Measurements from ENCODE around the gene TTC32. TPM values are rescaled to one million over a fixed set of nuclear protein-coding genes. Genes with fewer than 3 reads are reported as not detected.
"Not testable (repeated sequence)": the region's sequence is repeated elsewhere in the genome, so short reads cannot be mapped to it uniquely, and the experiment has no call there.

The TTC32 gene
- total and polyA plus RNA-seq, 2 experiments from 2014 or later = 23.0 to 36.3 TPM

GRCh38 chr2:19929226-19929625 lies 27.4 kb upstream of the TTC32 start:
- no peak for DNase-seq (ENCODE audit: low read depth in 1 of 2, low spot score in 1 of 2)
- Histone ChIP-seq H3K9me3 (ENCODE audit: low read depth) (no peaks in the 10 kb centered on the region), H3K27ac (no peak overlapping the region), H3K36me3 (peaks cover 21% of the 10 kb centered on the region), H3K4me1 (ENCODE audit: low read depth) (peaks cover 4% of the 10 kb centered on the region), H3K4me3 (no peak overlapping the region), H3K27me3 (no peaks in the 10 kb centered on the region)
- no peak for TF ChIP-seq CTCF (IDR thresholded peaks at IDR 0.05; ENCODE audit: low read depth, low read length)

- not testable (repeated sequence) for H3K9me3 ChIP-seq (ENCODE audit: low read depth); DNase-seq (ENCODE audit: low read depth in 1 of 2, low spot score in 1 of 2)
Measured at GRCh38 chr2:19927816-19928215, 26.0 kb upstream of the TTC32 start.

GRCh38 chr2:19924526-19924925 lies 22.7 kb upstream of the TTC32 start:
- H3K27me3 ChIP-seq; H3K9me3 ChIP-seq (ENCODE audit: low read depth); H3K27ac ChIP-seq: not testable (repeated sequence)

More at GRCh38 chr2:19927816-19928215, 26.0 kb upstream of the TTC32 start:
- H3K4me3 ChIP-seq; H3K27ac ChIP-seq; H3K4me1 ChIP-seq (ENCODE audit: low read depth); H3K27me3 ChIP-seq: not testable (repeated sequence)
- H3K36me3 ChIP-seq = peaks cover 19% of the 10 kb centered on the region

GRCh38 chr2:19922188-19922587 lies 20.4 kb upstream of the TTC32 start:
- not testable (repeated sequence) for H3K27ac ChIP-seq; DNase-seq (ENCODE audit: low read depth in 1 of 2, low spot score in 1 of 2)

More at GRCh38 chr2:19924526-19924925, 22.7 kb upstream of the TTC32 start:
- H3K36me3 ChIP-seq; H3K4me1 ChIP-seq (ENCODE audit: low read depth); H3K4me3 ChIP-seq; DNase-seq (ENCODE audit: low read depth in 1 of 2, low spot score in 1 of 2): not testable (repeated sequence)

GRCh38 chr2:19916385-19916950 lies 14.7 kb upstream of the TTC32 start:
- Histone ChIP-seq H3K9me3 (ENCODE audit: low read depth) (no peaks in the 10 kb centered on the region), H3K4me3 (no peak overlapping the region), H3K36me3 (no peaks in the 10 kb centered on the region), H3K27me3 (no peaks in the 10 kb centered on the region), H3K4me1 (ENCODE audit: low read depth) (no peaks in the 10 kb centered on the region), H3K27ac (no peak overlapping the region)
- no peak for TF ChIP-seq CTCF (IDR thresholded peaks at IDR 0.05; ENCODE audit: low read depth, low read length)
- no peak for DNase-seq (ENCODE audit: low read depth in 1 of 2, low spot score in 1 of 2)

More at GRCh38 chr2:19922188-19922587, 20.4 kb upstream of the TTC32 start:
- not testable (repeated sequence) for H3K4me1 ChIP-seq (ENCODE audit: low read depth); H3K4me3 ChIP-seq; H3K27me3 ChIP-seq; H3K36me3 ChIP-seq; H3K9me3 ChIP-seq (ENCODE audit: low read depth)

GRCh38 chr2:19914266-19914975 lies 12.6 kb upstream of the TTC32 start:
- Histone ChIP-seq H3K4me3 (no peak overlapping the region), H3K9me3 (ENCODE audit: low read depth) (no peaks in the 10 kb centered on the region), H3K4me1 (ENCODE audit: low read depth) (no peaks in the 10 kb centered on the region), H3K36me3 (no peaks in the 10 kb centered on the region), H3K27me3 (no peaks in the 10 kb centered on the region), H3K27ac (no peak overlapping the region)
- TF ChIP-seq CTCF (IDR thresholded peaks at IDR 0.05; ENCODE audit: low read depth, low read length) = no peak
- DNase-seq (ENCODE audit: low read depth in 1 of 2, low spot score in 1 of 2) = no peak

GRCh38 chr2:19911808-19912509 lies 10.2 kb upstream of the TTC32 start:
- Histone ChIP-seq H3K9me3 (ENCODE audit: low read depth) (no peaks in the 10 kb centered on the region), H3K36me3 (no peaks in the 10 kb centered on the region), H3K27ac (no peak overlapping the region), H3K4me1 (ENCODE audit: low read depth) (no peaks in the 10 kb centered on the region), H3K4me3 (no peak overlapping the region), H3K27me3 (no peaks in the 10 kb centered on the region)
- no peak for TF ChIP-seq CTCF (IDR thresholded peaks at IDR 0.05; ENCODE audit: low read depth, low read length)
- DNase-seq (ENCODE audit: low read depth in 1 of 2, low spot score in 1 of 2) = peak in 1 of 2 donors; percentile 45

All from cardiac muscle cell (in vitro differentiated cells and primary cell).